ENCODE results near the gene TMEM178B.

- TF ChIP-seq CTCF (conservative IDR thresholded peaks at IDR 0.05 in 1 of 2, IDR thresholded peaks at IDR 0.05 in 1 of 2; ENCODE audit: extremely low read depth in 1 of 2, insufficient read depth in 1 of 2, low read depth in 1 of 2, low read length in 2 of 2) (peak in 1 of 2 donors; percentile 10), EZH2 (IDR thresholded peaks at IDR 0.05; ENCODE audit: borderline replicate concordance, low read length) (no peak)
Observed at GRCh38 chr7:141272417-141272816, 198.6 kb downstream of the TMEM178B start.
